Pulmonary artery endothelial cell (primary cell): ENCODE results near the gene C1QTNF6. TPM values are rescaled to one million over a fixed set of nuclear protein-coding genes. Genes with fewer than 3 reads are reported as not detected.

Experiments used
- DNase-seq: peaks from one replicate; pipeline ENCODE4 v3.0.0-alpha.2; 2011; ENCODE audit warnings: low read depth, low spot score
- total RNA-seq: library from RNA; depleted of rRNA; stranded (reverse); fragments of >200 nt; gene quantifications from 2 replicates; pipeline ENCODE4 v1.2.3, GENCODE V29; 2014

Gene C1QTNF6
- total RNA-seq, 1 donor from 2014 or later, result 16.5 TPM

DNA sequence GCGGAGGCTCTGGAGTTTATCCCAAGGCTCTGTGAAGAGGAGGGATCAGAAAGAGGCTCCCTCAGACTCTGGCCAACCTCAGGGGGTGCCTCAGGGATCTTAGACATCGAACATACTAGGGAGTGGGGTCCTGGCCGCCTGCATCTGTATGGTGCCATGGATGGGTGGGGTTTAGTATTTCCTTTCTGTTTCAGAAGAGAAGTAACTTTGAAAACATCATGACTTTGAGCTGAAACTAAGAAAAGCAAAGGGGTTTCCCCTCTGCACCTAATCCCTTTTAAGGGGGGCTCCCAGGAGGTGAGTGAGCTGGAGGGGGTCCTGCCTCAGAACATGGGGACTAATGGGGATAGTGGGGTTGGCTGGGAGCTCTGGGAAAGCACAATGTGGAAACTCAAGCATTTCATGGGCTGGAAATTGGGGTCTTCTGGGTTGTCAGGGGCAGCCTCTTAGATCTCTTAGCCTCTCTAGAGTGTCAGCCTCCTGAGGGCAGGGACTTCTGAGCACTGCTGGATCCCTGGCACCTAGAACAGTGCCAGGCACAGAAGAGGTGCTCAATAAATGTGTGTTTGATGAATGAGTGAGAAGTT is 36.0 kb upstream of the C1QTNF6 start:
- no peak for DNase-seq

DNA sequence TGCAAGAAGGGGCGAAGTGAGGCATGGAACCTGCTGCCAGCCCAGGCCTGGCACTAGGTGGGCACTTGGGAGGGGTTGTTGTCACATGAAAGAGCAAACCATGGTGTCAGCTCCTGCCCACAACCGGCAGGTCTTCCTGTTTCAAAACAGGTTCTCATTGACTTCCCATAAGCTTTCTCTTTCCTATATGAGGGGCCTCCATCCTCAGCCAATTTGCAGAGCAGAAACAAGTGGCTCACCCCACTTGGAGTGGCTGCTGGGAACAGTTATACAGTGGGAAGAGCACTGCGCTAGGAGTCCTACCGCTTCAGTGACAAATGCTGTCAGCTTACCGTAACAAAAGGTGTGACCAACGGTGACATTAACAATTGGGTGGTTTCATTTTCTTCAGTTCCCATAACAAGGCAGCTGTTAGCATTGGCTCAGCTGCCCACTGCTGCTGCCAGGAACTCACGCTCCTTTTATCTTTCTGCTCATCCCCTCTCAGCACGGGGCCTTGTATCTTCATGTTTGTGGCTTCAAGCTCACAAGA is 34.5 kb upstream of the C1QTNF6 start:
- no peak for DNase-seq

DNA sequence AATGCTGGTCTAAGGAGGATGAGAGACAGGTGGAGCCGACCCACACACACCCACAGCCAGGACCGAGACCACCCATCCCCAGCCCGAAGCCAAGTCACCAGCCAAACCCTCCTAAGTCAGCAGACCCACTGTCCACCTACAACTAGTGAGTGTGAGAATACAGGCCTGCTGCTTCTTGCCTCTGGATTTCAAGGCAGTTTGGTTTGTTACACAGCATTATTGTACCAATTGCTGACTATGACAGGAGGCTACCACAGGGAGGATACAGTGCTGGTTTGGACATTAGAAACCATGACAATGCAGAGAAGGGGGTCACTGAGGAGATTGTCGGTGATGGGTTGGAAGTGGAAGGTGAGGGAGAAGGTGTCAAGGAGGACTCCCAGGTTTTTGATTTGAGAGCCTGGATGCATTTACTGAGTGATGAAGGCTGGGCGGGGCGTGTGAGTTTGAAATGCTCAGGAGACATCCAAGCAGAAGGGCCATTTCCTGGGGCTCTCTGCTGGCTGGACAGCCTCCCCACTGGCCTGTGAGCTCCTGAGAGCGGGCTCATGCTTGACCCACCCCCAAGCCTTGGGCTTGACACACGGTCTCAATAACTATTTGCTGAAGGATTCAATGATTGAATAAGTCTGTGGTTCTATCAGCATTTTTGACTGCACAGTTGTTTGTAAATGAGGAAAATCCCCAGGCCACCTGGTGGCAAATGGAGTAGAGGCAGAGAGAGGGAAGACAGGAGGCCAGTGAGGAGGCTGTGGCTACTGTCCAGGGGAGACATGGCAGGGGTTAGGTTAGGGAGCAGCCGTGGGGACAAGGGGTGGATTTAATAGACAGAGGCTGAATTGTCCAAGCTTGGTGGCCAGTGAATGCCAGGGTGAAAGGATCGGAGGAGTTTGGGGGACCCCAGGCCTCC is 33.6 kb upstream of the C1QTNF6 start:
- no peak for DNase-seq

DNA sequence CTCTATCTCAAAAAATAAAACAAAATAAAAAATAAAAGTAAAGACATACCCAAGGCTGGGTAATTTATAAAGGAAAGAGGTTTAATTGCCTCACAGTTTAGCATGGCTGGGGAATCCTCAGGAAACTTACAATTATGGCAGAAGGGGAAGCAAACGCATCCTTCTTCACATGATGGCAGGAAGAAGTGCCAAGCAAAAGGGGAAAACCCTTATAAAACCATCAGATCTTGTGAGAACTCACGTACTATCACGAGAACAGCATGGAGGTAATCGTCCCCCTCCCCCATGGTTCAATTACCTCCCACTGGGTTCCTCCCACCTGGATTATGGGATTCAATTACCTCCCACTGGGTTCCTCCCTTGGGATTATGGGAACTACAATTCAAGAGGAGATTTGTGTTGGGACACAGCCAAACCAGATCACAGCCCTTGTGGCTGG is 32.5 kb upstream of the C1QTNF6 start:
- DNase-seq, result no peak

DNA sequence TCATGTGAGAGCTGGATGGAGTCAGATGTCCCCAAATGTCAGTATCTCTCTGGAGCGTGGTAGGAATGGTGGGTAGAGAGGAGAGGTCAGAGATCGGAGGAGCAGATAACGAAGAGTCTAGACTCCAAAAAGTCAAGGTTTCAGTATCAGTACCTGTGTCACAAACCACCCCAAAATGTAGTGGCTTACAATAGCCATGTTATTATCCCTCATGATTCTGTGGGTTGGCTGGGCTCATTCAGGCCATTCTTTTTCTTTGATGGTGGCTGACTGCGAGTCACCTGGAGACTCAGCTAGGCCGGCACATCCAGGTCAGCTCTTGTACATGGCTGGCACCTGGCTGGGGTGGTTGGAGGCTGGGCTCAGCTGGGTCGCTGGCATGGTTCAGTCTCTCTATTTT is 31.5 kb upstream of the C1QTNF6 start:
- DNase-seq, result no peak

DNA sequence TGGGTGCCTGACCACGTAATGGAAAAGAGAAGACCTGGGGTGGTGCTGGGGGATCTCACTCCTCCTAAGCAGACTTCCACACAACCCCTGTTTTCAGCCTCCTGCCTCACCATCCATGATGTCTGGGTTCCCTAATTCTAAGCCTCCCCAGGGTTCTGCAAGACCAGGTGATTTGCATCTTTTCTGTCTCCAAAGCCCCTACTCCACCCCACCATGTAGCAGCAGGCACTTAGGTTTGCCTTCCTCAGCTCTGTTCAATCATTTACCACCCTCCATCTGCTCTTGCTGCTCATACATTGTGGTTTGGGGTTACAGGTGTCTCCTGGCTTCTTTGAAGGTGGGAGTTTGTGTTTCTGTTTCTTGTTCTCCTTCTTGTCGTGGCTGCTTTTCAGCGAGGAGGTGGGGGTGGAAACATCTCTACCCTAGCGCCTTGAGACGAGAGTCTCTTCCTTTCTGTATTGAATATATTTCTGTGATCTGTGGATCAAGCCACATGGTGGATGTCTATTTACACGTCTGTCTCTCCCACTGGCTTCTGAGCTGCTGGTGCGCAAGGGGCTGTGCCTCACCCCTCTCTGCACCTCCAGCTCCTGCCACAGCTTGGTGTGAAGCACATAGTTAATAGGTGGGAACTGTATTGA is 30.8 kb upstream of the C1QTNF6 start:
- no peak for DNase-seq

DNA sequence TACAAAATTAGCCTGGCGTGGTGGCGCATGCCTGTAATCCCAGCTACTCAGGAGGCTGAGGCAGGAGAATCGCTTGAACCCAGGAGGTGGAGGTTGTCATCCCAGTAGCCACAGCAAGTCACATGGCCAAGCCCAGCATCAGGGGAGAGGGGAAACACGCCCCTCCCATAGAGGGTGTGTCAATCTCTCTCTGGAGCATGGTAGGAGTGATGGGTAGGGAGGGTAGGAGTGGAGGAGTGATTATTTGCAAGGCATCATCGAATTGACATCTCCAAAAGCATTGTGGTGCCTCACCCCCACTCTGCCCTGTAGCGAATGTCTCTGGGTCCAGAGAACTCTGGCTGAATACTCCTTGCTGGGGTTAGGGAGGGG is 30.3 kb upstream of the C1QTNF6 start:
- no peak for DNase-seq

DNA sequence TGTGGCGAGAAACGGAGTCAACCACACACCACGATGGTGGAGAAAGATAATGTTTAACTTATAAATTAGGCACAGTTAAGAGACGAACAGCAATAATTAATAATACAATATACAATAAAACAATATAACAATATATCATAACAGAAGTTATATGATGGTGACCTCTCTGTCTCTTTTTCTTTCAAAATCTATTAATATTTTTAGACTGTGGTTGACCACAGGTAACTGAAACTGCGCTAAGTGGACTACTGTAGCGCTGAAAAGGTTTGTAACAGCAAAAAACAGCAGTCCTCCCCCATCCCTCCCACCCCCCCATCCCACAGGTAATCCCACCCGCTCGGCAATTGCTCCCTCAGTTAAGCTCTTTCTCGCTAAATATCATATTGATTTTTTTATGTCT is 27.8 kb upstream of the C1QTNF6 start:
- DNase-seq, result no peak

DNA sequence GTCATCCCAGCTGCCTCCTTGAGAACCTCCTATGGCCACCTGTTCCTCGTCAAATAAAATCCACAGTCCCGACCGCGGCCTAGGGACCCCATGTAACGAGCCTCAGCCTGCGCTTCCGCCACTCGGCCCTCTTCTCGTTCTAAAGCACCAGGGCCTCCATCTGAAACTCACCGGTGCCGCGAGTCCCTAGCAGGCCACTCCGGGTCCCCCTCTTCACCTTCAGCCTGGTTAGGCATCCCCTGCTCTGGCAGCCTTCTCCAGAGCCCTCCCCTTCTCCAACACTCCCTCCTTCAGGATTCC is 26.6 kb upstream of the C1QTNF6 start:
- DNase-seq, result no peak

DNA sequence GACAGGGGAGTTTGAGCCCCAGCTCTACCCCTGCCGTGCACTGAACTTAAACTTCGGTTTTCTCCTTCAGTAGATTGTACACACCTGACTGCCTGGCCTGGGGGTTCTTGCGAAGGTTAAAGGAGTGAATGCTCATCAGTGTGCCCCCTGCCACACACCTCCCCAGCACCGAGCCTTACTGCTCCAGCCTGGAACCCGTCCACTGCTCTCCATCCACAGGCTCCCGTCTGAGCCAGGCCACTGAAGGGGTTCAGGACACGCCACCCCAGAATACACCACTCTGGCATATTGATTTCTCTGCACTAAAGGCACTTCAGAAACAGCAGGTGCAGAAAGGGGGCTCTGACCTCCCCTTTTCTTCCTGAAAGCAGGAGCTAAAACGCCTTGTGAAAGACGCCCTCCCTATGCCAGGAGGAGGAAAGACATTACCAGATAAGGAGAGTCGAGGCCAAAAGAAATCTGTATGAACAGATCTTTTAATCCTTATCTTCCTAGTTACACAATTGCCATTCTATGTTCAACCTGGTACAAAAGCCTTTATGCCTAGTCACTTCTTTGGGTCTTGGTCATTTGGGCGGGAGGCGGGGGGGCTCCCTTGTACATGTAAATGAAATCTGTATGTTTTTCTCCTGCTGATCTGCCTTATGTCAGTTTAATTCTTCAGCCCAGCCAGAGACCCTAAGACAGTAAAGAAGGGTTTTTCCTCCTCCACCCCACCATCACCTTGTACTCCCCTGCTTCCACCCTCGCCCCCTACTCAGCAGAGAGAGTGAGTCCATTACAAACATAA is 26.1 kb upstream of the C1QTNF6 start:
- no peak for DNase-seq

DNA sequence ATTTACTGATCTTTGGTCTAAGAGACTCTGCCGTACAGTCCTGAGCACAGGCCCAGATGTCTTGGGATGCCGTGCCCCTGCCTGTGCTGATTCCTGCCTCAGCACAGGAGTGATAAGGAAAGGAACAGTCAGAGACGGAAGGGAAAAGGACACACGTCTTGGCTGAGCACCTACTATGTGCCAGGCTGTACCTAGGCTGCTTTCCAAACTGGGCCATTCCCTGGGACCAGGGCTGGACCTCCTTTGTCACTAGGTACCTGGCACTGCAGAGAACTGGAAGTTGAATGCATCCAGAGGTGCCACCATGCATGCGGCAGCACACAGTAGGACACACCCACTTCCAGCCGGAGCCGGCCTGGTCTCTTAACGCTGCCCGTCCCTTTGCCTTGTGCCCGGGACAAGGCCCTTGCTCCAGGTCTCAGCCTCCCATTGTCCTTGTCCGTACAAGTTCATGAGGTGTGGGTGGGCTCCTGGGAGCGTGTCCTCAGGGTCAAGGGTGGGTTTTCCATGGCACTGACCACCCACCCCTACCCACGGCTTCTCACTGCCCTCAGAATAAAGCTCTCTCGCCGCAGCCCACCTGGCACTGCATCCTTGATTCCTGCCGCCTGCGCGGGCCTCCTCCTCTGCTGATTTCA is 25.3 kb upstream of the C1QTNF6 start:
- DNase-seq, result no peak

DNA sequence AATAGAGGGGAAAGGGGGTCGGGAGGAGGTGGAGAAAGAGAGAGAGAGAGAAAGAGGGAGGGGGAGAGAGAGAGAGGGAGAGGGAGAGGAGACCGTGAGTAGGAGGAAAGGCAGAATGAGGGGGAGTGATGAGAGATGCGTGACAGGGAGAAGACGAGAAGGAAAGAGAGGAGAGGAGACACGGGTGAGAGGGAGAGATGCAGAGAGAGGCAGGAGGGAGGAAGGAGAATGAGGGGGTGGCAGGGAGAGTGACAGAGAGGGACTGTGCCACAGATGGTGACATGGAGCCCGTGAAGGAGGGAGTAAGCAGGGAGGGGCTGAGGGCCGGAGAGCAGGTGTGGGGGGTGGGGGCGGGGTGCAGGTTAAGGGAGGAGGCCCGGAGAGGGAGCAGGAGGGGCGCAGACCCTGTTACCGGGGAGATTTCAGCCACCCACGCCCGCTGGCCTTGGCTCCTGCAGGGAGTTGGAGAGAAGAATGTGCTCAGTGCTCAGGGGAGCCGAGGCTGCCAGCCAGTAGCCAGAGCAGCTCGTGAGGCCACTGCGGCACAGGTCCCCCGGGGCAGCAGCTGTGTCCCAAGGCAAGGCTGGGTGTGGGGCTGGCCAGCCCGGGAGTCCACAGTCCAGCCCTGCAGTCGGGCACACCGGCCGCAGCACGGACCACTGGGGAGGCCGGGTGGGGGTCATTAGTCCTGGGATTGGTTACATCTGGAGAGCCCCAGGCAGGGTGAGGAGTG is 24.3 kb upstream of the C1QTNF6 start, which contains the start of gene SSTR3:
SSTR3 (minus strand) TSS at position 304 of the 733 bp plus-strand sequence. CDS start 4,674 bp downstream, outside the sequence.
- DNase-seq, result no peak

DNA sequence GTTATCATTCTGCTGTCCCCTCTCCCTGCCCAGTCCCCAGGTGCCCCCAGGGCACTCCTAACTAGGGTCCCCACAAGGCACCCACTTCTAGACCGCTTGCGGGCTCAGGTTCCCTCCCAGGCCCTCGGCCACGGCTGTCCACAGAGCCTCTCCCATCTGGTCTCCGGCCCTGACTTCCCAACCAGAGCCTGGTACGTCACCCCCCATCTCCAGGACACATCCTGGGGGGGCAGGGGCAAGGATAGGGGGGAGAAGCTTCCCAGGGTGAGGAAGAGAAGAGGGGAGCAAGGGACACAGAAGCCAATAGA is 23.8 kb upstream of the C1QTNF6 start:
- DNase-seq, result no peak

DNA sequence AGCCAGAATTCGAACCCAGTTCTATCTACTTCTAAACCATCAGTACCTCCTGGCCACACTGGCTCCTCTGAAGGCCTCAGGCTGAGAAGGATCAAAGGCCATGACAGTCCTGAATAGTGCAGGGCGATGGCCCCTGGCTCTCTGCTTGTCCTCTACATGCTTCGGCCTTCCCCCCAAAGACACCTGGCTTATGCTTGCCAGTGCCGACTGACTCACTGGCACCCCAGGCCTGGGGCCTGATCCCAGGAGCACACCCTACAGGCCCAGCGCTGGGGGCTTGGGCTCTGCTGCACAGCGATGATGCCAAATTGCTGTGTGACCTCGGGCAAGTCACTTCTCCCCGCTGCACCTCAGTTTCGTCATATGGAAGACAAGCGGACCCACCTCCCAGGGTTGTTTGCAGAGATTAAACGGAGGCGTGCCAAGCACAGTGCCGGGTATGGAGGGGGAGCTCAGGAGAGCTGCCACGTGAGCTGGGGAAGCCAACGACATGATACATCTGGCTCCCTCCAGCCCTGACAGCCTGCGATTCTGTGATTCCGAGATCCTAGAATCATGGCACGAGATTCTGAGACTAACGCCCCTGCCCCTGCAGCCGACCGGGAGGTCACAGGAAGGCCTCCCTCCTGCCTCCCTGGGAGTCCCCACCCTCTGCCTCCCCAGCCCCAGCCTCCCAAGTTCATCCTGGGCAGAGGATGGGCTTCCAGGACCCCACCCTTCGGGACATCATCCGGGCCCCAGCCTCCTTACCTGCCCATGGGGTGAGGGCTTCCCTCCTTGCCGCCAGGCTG is 23.2 kb upstream of the C1QTNF6 start:
- no peak for DNase-seq

DNA sequence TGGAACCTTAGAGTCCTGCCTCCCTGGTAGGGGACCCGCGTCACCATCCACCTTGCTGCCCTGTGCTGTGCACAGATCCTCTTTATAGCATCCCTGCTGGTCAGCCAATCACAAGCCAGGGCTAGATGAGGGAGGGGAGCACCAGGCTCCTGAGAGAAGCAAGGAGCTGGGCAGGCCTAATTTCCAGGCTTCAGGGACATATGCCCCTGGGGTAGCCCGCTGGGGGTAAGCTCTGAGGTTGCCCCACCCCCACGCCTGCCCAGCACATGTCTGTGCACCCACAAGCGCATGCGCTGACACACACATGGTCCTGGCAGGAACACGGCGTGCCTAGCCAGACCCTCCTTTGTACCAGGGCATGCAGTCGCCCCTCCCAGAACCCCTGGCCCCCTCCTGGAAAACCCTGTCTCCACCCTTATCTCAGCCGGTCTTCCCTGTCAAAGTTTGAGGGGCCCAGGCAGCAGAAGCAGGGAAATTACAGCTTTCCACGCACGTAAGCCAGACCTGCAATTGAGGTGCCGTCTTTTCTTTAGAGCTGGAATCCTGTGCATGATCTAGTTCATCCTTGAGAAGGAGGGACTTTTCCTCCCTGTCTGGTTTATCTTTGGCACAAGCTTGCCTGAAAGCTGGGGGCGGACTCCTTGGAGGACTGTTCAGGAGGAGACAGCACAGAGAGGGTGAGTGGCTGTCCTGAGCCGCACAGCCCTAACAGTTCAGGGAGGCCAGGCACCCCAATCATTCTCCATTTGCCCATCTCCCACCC is 22.2 kb upstream of the C1QTNF6 start:
- no peak for DNase-seq

DNA sequence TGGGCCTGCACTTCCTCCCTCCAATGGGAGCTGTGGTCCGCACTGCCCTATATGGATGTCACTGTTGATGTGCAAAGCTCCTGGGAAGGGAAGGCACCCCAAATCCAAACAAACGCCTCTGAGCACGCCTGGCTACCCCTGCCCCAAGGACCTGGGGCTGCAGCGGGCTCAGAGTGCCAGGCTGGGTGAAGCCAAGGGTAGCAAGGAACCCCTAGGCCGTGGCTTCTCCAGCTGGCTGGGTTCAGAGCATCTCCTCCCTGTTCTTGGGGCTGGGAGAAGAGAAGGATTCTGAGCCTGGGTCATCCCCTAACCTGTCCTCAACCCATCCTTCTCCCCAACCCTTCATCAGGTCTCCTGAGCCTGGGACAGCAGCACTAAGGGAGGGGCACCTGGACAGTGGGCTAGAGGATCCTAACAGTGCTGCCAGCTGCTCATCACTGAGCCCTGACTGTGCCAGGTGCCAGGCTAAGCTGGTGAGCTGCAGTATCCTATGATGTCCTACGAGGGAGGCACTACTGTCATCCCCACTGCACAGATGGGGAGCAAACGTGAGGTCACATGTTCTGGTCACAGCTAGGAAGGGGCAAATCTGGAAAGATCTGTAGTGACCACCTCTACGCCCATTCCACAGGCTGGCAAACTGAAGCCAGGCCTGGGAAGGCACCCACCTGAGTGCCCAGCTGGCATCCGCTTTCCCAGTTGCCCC is 21.2 kb upstream of the C1QTNF6 start:
- DNase-seq, result no peak

DNA sequence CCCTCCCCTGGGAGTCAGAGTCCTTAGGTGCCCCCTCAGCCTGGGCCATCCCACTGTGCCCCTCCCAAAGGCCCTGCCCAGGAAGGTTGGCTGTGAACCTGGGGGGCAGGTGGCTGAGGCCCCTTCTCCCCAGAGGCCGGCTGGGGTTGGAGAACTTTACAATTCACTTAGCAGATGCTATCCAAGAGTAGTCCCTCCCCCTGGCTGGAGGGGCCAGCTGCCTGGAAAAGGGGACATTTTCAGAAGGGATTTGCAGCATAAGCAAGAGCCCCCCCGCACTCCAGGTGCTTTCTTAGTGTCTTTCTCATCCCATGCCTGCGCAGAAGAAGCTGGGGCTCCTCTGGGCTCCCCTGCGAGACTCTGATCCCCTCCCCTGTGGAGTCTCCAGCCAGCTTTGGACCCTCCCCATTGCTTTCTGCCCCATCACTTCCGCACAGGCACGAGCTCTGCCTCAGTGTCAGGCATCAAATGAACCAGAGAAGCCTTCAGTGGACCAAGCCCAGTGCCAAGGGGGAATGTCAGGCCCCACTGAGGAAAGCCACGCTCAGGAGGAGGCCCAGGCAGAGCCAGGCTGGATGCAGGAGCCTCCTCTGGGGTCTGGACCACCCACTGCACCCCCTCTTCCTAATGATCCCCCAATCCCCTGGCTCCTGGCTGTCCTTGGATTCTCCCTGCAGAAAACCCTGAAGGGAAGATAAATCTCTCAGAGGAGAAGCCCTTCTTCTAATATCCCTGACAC is 20.5 kb upstream of the C1QTNF6 start:
- no peak for DNase-seq

DNA sequence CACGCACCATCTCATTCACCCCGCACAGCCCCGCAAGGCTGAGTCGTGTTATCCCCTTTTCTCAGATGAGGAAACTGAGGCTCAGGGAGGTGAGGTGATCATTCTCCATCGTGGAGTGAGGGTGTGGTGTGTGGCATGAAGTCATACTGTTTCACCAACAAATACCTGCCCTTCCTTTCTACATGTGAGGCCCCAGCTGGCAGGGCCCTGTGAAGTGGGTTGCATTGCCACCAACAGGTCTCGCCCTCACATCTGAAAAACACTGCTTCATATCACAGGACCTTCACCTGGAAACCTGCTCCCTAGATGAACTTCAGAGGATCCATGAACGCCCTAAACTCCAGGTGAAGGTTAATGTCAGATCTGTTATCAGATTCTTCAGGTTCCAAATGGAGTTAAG is 19.9 kb upstream of the C1QTNF6 start:
- no peak for DNase-seq
